ENCODE results near the gene IFITM5.
A peak's percentile ranks its signal among the peaks of the same experiment; 100 is the strongest.
"Not testable (repeated sequence)": the region's sequence is repeated elsewhere in the genome, so short reads cannot be mapped to it uniquely, and the experiment has no call there.

Gene IFITM5

DNA sequence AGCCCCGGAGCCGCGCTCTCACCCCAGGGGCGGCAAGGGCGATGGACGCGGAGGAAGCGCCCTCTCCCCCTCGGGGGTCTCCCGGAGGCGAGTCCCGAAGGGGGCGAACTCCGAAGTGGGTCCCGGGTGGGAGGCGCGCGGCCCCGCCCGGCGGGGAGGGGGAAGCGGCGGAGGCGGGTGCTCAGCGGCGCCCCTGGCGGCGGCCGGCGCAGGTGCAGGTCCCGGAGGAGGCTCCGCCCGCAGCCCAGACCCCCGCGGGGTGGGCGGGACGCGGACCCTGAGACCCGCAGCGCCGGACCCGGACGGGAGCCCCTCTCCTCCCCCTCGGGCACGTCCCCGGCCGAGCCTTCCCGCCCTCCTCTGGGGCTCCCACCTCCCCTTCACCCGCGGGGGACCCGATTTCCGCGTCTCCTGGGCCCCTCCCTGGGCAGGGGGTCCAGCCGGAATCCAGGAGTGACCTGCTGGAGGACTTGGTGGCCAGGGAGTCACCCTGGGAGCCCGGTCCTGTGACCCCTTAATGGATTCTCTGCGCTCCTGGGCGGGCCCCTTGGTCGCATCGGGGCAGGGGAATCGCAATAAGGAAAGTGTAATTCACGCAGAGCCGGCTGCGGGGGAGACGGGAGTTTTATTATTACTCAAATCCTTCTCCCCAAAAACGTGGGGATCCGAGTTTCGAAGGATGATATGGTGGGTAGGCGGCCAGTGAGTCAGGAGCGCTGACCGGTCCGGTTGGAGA is 11.9 kb upstream of the IFITM5 start:
- FAIRE-seq, result not testable (repeated sequence)

DNA sequence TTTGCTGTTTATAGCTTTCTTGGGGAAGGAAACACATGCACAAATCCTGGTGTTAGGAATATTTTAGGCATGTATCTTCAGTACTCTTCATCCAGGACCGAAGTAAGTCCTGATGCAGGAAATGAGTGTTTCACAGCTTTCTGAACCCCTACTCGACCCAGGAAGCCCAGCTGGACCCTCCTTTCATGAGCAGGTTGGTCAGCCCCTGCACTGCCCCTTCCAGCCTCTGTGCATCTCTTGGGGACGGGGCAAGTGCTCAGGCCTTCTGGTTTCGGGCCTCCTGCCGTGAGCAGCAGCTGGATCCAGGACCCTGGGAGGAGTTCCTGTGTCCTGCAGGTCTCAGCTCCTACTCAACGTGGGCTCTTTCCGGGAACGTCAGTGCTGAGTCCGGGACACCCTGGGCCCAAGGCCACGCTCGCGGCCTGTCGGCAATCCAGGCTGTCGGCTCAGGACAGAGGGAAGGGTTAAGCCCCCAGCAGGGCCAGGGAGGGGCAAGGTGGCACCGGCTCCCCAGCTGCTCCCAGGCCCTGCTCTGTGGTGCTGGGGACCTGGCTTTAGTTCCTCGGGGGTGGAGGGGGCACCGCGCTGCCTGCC is 10.8 kb upstream of the IFITM5 start:
- FAIRE-seq, result not testable (repeated sequence)

DNA sequence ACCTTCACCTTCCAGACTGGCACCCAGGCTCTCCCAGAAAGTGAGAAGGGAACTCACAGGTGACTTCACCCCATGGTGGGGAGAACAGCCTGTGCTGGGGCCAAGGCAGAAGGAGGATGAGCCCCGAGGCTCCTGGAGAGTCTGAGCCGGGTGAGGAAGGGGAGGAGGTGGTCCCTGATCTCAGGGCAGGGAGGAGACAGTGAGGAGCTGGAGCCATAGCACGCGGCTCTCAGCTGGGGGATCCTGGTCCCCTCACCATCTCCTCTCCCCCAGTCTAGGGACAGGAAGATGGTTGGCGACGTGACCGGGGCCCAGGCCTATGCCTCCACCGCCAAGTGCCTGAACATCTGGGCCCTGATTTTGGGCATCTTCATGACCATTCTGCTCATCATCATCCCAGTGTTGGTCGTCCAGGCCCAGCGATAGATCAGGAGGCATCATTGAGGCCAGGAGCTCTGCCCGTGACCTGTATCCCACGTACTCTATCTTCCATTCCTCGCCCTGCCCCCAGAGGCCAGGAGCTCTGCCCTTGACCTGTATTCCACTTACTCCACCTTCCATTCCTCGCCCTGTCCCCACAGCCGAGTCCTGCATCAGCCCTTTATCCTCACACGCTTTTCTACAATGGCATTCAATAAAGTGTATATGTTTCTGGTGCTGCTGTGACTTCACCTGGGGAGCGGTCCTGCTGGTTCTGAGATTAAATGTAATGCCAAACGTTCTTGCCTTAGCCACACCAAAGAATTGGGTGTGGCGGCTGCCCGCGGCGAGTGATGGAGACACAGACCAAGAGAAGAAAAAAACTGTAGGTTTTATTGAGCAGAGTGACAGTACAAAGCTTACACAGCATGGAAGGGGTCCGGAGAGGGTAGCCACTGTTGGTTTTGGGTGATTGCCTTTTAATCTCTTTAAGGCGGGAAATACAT is 9.7 kb upstream of the IFITM5 start:
- FAIRE-seq, result not testable (repeated sequence)

GRCh38 chr11:307766-308708 is 8.7 kb upstream of the IFITM5 start, which contains the start of gene IFITM2:
Gene IFITM2 (plus strand): TSS chr11:307816. CDS start chr11:308193, 377 bp downstream.
- not testable (repeated sequence) for FAIRE-seq

DNA sequence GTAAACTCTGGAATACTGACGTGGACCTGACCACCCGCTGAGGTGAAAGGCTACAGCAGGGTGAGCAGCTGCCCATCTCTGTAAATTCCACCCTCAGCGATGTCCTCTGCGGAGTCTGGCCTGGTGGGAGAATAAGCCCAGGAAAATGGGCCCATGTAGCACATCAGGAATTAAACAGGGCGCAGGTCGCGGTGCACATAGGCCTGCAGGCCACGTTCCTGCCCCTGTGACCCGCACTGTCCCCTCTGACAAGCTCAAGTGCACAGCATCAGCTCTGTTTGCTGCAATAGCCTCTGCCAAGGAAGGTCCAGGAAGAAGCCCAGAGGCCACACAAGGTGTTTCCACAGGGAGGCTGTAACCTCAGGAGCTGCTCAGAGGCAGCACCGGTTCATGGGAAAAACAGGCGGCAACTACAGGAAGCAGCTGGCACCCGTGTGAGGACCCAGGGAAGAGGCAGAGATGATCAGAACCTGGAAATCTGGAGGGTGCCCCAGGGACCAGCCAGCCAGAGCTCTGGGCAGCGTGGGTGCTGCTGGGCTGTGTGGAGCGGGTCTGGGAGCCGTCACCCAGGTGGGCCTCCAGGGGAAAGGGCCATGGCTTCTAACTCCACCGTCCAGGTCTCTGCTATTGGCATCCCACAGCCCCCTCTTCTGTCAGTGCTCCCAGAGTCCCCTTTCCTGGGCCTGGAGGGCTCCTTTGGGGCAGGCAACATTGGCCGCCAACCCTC is 7.5 kb upstream of the IFITM5 start:
- no peak for FAIRE-seq

- FAIRE-seq, result no peak
These were observed 6.5 kb upstream of the IFITM5 start for GRCh38 chr11:305844-306211.

GRCh38 chr11:304915-305843 is 5.9 kb upstream of the IFITM5 start:
- peak; percentile 59 for FAIRE-seq

GRCh38 chr11:304061-304506 is 4.8 kb upstream of the IFITM5 start:
- FAIRE-seq, result no peak

- FAIRE-seq, result no peak
These were observed 4.0 kb upstream of the IFITM5 start for GRCh38 chr11:303363-303762.

DNA sequence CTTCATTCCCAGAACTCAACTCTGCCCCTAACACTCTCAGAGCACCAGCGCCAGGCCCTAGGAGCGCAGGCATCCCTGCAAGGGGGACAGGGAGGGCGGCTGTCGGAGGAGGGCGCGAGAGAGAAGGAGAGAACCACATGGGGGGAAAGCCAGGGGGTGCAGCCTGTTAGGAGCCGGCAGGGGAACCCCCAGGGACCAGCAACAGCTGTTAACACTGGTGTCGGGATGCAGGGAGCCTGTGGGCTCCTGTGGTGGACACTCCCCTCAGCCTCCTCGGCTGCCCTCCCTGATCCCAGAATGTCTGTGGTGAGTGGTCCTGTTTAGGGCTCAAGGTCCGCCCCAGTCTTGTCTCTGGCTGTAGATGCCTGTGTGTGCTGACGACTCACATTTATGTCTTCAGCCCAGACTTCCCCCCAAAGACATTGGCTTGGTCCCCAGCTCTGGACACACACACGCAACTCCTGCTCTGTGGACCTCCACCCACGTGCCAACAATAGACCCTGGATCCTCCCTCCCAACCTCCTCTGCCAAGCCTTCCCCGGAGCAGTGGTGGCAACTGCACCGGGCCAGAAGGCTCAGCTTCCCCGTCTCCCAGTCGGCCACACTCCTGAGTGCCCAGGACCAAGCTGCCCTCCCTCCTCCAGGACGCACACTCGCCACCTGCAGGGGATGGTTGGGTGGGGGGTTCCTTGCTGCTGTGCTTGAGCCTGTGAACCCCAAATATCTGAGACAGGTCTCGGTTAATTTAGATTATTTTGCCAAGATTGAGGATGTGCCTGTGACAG is 817 bp upstream of the IFITM5 start:
- FAIRE-seq, result no peak

DNA sequence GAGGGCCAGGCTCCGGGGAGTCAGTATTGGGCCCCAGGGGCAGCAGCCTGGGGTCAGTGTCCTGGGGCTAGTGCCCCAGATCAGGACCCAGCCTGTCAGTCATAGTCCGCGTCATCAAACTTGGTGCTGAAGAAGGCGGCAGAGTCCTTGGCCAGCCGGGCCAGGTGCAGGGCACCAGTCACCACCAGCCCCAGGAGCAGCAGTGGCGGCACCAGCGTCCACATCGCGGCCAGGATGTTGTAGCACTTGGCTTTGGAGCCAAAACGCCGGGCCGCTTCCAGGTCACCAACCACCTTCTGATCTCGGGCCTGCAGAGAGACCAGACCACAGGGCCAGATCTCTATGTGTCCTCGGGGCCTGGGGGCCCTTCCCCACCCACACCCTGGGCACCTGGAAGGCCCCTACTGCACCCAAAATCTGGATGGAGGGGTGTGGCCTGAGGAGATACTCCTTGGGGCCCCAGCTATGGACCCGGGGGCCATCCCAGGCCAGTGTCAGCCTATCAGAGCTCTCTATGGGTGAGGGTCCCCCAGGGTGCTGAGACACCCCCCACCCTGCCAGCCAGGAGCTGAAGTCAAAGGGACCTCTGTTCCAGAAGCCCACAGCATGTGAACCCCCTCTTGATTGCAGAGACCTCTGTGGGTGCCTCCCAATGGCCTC is 790 bp downstream of the IFITM5 start:
- no peak for FAIRE-seq

- FAIRE-seq, result no peak
These were observed 1.5 kb downstream of the IFITM5 start for GRCh38 chr11:297586-298405.

DNA sequence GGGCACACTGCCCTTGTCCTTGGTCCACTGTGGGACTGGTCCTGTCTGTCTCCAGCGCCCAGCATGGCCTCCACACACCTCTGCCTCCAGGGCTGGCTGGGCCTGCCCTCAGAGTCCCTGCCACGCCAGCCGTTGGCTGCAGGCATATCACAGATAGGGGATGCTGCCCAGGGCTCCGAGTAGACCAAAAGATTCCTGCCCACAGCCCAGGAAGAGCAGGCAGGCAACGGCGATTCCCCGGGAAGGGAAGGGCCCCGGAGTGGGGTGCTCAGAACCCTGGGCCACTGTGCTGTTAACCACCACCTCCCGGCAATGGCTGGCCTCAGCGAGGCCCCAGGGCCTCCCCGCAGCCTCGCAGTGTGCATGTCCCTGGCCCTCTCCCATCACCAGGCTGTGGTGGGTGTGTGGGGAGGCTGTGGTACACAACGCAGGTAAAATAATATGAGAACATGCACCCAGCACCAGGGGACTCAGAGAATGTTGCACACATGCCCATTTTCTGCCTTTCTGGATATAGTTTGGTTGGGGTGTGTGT is 2.2 kb downstream of the IFITM5 start:
- FAIRE-seq, result no peak

- no peak for FAIRE-seq
These were observed 2.9 kb downstream of the IFITM5 start for GRCh38 chr11:296171-297050.

DNA sequence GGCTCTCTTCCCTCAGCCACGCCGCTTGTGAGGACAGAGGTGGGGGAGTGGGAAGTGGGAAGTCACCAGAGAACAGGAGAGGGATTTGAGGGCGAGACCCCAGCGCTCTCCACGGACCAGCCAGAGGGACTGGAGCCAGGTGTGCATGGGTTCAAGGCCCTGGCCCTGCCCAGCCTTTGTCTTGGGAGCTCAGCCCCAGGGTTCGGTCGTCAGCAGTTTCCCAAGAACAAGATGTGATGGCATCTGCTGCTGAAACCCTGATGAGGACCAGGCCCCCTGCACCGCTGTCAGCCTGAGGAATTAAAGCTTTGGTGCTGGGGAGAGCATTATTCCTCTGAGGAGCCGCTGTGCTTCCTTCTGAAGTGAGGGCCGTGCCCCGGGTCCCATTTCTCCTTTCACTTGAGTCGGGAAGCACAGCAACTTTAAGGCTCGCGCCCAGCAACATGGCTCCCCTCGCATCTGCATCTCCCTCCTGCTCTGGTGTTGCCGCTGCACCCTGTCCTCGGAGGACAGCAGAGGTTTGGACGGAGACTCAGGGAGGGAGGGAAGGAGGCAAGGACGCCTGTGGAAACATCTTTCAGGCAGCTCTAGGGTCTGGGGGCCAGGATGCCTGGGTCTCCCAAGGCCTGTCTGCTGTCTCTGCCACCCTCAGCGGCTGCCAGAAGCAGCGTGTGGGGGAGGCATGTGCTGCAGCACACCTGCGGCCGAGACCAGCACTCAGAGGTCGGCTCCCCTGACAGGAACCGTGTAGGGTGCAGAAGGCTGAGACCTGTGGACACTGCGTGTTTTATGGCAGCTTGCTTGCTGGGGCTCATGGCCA is 3.8 kb downstream of the IFITM5 start:
- FAIRE-seq, result no peak

GRCh38 chr11:294780-295179 is 4.5 kb downstream of the IFITM5 start:
- FAIRE-seq, result no peak
